UCSD-AML1 (cell line): ENCODE data around the gene MAGI3.

ENCODE experiments used
- DNase-seq: peaks from one replicate; lab custom pipeline; 2025; ENCODE audit not compliant: unreplicated experiment; lab: John Stamatoyannopoulos, UW

MAGI3 gene

GRCh38 chr1:113511269-113511668 is 121.0 kb downstream of the MAGI3 start:
- no peak for DNase-seq

GRCh38 chr1:113515498-113515897 is 125.2 kb downstream of the MAGI3 start:
- no peak for DNase-seq

- DNase-seq = no peak
These were observed 127.0 kb downstream of the MAGI3 start for GRCh38 chr1:113517346-113517745.

- no peak for DNase-seq
These were observed 127.7 kb downstream of the MAGI3 start for GRCh38 chr1:113517983-113518382.

- DNase-seq = no peak
These were observed 129.2 kb downstream of the MAGI3 start for GRCh38 chr1:113519556-113519955.

- no peak for DNase-seq
These were observed 139.7 kb downstream of the MAGI3 start for GRCh38 chr1:113530021-113530420.

- no peak for DNase-seq
These were observed 141.0 kb downstream of the MAGI3 start for GRCh38 chr1:113531321-113531720.

GRCh38 chr1:113533061-113533460 is 142.7 kb downstream of the MAGI3 start:
- DNase-seq = no peak

- no peak for DNase-seq
These were observed 144.0 kb downstream of the MAGI3 start for GRCh38 chr1:113534130-113534817.

GRCh38 chr1:113534875-113535274 is 144.6 kb downstream of the MAGI3 start:
- DNase-seq = no peak

GRCh38 chr1:113536182-113536780 is 146.0 kb downstream of the MAGI3 start:
- DNase-seq = no peak

- no peak for DNase-seq
These were observed 147.9 kb downstream of the MAGI3 start for GRCh38 chr1:113538225-113538624.

- DNase-seq = no peak
These were observed 150.0 kb downstream of the MAGI3 start for GRCh38 chr1:113540335-113540734.

GRCh38 chr1:113541106-113541505 is 150.8 kb downstream of the MAGI3 start:
- DNase-seq = no peak

GRCh38 chr1:113542221-113542701 is 151.9 kb downstream of the MAGI3 start:
- DNase-seq = no peak

GRCh38 chr1:113543110-113543509 is 152.8 kb downstream of the MAGI3 start:
- DNase-seq = no peak

GRCh38 chr1:113545210-113545609 is 154.9 kb downstream of the MAGI3 start:
- DNase-seq = no peak

- no peak for DNase-seq
These were observed 155.3 kb downstream of the MAGI3 start for GRCh38 chr1:113545626-113546025.

- no peak for DNase-seq
These were observed 161.4 kb downstream of the MAGI3 start for GRCh38 chr1:113551728-113552127.

- DNase-seq = no peak
These were observed 161.9 kb downstream of the MAGI3 start for GRCh38 chr1:113552244-113552643.

GRCh38 chr1:113557187-113557586 is 166.9 kb downstream of the MAGI3 start:
- DNase-seq = no peak

GRCh38 chr1:113565621-113566020 is 175.3 kb downstream of the MAGI3 start:
- DNase-seq = no peak

- DNase-seq = no peak
These were observed 177.1 kb downstream of the MAGI3 start for GRCh38 chr1:113567427-113567826.
